Stimulated activated CD8-positive, alpha-beta memory T cell treated with anti-CD3 and anti-CD28 coated beads, Interleukin-15, amount 100 ng/mL, for 48 hours (primary cell): ENCODE results near the gene TMEM219.

Experiments
- DNase-seq, 2 donors: peaks; one replicate each; pipeline ENCODE4 v3.0.0-alpha.2; 2020; ENCODE audit warnings: low read depth in 2 of 2

TMEM219 gene

GRCh38 chr16:29982560-29983419 is 20.9 kb downstream of the TMEM219 start:
- DNase-seq: no peak

GRCh38 chr16:29983420-29984136 is 21.7 kb downstream of the TMEM219 start:
- DNase-seq: no peak

- no peak for DNase-seq
These were observed 22.4 kb downstream of the TMEM219 start for GRCh38 chr16:29984137-29984763.

- no peak for DNase-seq
These were observed 22.9 kb downstream of the TMEM219 start for GRCh38 chr16:29984764-29985147.

GRCh38 chr16:29985271-29985811 is 23.5 kb downstream of the TMEM219 start:
- DNase-seq: no peak

GRCh38 chr16:29986231-29986630 is 24.4 kb downstream of the TMEM219 start:
- DNase-seq: no peak

- no peak for DNase-seq
These were observed 25.1 kb downstream of the TMEM219 start for GRCh38 chr16:29986931-29987330.

- no peak for DNase-seq
These were observed 25.6 kb downstream of the TMEM219 start for GRCh38 chr16:29987371-29988085.

- no peak for DNase-seq
These were observed 26.6 kb downstream of the TMEM219 start for GRCh38 chr16:29988346-29989075.

GRCh38 chr16:29989111-29989858 is 27.4 kb downstream of the TMEM219 start:
- no peak for DNase-seq

GRCh38 chr16:29990034-29990433 is 28.2 kb downstream of the TMEM219 start:
- no peak for DNase-seq

- no peak for DNase-seq
These were observed 29.1 kb downstream of the TMEM219 start for GRCh38 chr16:29990883-29991570.

GRCh38 chr16:29991571-29991904 is 29.7 kb downstream of the TMEM219 start:
- DNase-seq: no peak

GRCh38 chr16:29992344-29992967 is 30.6 kb downstream of the TMEM219 start:
- no peak for DNase-seq

GRCh38 chr16:29993191-29993902 is 31.5 kb downstream of the TMEM219 start:
- no peak for DNase-seq

GRCh38 chr16:29993903-29994599 is 32.2 kb downstream of the TMEM219 start:
- DNase-seq: no peak

- DNase-seq: peak; percentile 61 to 70
These were observed 32.9 kb downstream of the TMEM219 start for GRCh38 chr16:29994600-29995323.
